T-helper 1 cell treated with Interleukin-12 subunit alpha and Interleukin-12 subunit beta and Interleukin-4 antibody, amounts not matched to agents 30 μg/mL and 1 μg/mL, for 36 hours (primary cell): ENCODE results near the gene DLEU7.

ENCODE experiments used
- H3K27ac Mint-ChIP-seq: one replicate; pipeline ENCODE4 v1.8.0; 2021; ENCODE audit warnings: mild to moderate bottlenecking, mixed read lengths
- H3K27me3 Mint-ChIP-seq: one replicate; pipeline ENCODE4 v1.8.0; 2021; ENCODE audit warnings: low read depth, mixed read lengths
- H3K36me3 Mint-ChIP-seq: one replicate; pipeline ENCODE4 v1.8.0; 2021; ENCODE audit warnings: low read depth, mixed read lengths
- H3K4me1 Mint-ChIP-seq: one replicate; pipeline ENCODE4 v1.8.0; 2021; ENCODE audit warnings: low read depth, mixed read lengths
- H3K4me3 Mint-ChIP-seq: one replicate; pipeline ENCODE4 v1.8.0; 2021; ENCODE audit warnings: mild to moderate bottlenecking, moderate library complexity, mixed read lengths
- H3K9me3 Mint-ChIP-seq: one replicate; pipeline ENCODE4 v1.8.0; 2021; ENCODE audit warnings: mixed read lengths

The DLEU7 gene

DNA sequence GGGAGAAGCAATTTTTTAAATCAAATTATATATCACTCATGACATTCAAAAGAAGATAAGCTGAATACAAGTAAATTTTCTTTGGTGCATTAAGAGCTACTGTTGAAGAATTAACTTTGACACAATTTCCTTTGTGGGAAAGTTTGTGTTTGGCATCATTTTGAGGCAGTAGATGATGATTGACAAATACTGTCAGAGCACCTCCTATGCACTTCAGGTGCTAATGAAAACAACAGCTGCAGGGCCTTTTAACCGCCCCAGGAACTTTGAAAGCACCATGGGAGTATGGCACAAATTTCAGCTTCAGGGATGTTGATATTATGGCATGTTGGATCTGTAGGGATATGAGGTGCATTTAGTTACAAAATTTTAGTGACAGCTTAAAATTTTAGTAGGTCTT is 21.0 kb upstream of the DLEU7 start:
- H3K27ac Mint-ChIP-seq = no peak overlapping the region
- H3K27me3 Mint-ChIP-seq = peaks cover 34% of the 10 kb centered on the region
- peaks cover 3% of the 10 kb centered on the region for H3K4me1 Mint-ChIP-seq
- no peak overlapping the region for H3K4me3 Mint-ChIP-seq
- H3K9me3 Mint-ChIP-seq = peaks cover 23% of the 10 kb centered on the region
- no peaks in the 10 kb centered on the region for H3K36me3 Mint-ChIP-seq

DNA sequence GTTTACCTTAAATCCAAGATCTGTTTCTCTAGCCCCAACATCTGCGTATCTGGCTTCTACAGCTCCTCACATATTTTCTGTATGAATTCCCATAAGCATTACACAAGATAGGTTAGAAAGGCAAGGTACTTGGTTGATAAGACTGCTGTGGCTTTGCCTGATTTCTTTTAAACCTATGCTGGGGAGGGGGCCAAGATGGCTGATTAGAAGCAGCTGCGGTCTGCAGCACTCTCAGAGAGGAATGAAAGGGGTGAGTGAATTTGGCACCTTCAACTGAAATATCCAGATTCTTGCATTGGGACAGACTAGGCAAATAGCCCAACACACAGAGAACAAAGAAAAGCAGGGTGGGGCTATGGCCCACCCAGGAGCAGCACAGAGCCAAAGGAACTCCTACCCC is 12.2 kb upstream of the DLEU7 start:
- Mint-ChIP-seq H3K36me3 (peaks cover 19% of the 10 kb centered on the region), H3K4me1 (no peaks in the 10 kb centered on the region), H3K27ac (no peak overlapping the region), H3K27me3 (peaks cover 46% of the 10 kb centered on the region), H3K4me3 (no peak overlapping the region), H3K9me3 (peaks cover 40% of the 10 kb centered on the region)

DNA sequence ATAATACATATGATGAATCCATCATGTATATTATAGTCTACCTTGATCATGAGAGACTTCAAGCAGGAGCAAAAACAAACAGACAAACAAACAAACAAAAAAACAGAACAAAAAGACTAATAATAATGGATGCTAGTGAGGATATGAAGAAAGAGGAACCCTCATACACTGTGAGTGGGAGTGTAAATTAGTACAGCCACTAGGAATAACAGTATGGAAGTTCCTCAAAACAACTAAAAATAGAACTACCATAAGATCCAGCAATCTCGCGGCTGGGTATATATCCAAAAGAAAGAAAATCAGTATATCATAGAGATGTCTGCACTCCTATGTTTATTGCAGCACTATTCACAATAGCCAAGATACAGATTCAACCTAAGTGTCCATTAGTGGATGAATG is 7.0 kb upstream of the DLEU7 start:
- Mint-ChIP-seq H3K4me3 (no peak overlapping the region), H3K9me3 (no peaks in the 10 kb centered on the region), H3K4me1 (peaks cover 9% of the 10 kb centered on the region), H3K36me3 (peaks cover 1% of the 10 kb centered on the region), H3K27ac (no peak overlapping the region), H3K27me3 (peaks cover 23% of the 10 kb centered on the region)

DNA sequence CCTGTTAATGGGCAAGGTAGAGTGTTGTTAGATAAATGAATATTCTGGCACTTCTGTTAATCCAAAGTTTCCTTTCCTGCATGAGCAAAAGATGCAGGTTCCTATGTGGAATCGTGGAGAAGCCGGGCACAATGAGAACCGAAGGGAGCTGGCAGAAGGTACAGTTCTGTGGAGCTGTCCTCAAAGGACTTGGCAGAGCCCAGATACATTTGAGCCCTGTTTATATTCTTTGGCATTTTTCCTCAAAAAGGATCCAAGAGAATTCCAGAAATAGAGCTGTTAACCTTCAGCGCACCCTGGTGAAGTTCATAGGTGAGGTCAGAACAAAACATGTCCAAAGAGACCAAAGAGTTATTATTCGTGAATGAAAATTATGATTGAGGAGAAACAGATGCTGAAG is 4.0 kb upstream of the DLEU7 start:
- Mint-ChIP-seq H3K4me1 (peaks cover 9% of the 10 kb centered on the region), H3K4me3 (no peak overlapping the region), H3K9me3 (no peaks in the 10 kb centered on the region), H3K36me3 (peaks cover 2% of the 10 kb centered on the region), H3K27ac (no peak overlapping the region), H3K27me3 (peaks cover 17% of the 10 kb centered on the region)

DNA sequence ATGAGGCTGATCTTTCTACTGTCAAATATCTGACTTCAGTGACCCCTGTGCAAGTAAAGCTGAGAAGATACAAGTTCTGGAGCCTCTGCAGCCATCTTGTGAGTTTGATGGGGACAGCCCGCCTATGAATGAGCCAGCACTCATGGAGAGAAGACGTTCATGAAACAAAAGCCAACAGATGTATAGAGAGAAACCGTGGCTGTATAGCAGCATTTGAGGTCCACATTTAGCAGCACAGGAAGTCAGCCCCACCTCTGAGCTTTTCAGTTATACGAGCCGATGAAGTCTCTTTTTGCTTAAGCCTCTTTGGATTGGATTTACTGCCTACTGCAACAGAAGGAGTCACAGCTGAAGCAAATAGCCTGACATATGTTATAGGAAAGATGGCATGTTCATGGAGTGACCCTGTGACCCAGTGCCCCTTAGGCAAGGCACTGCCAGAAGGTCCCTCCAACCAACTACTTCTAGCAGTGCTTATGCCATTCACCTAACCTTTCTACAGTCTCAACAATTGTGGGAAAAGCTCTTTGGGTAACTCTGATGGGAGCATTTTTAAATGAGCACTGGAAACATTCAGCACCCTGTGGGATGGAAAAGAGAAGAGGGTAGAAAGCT is 3.5 kb upstream of the DLEU7 start:
- Mint-ChIP-seq H3K36me3 (peaks cover 3% of the 10 kb centered on the region), H3K27me3 (peaks cover 22% of the 10 kb centered on the region), H3K4me3 (no peak overlapping the region), H3K27ac (no peak overlapping the region), H3K9me3 (no peaks in the 10 kb centered on the region), H3K4me1 (peaks cover 9% of the 10 kb centered on the region)

DNA sequence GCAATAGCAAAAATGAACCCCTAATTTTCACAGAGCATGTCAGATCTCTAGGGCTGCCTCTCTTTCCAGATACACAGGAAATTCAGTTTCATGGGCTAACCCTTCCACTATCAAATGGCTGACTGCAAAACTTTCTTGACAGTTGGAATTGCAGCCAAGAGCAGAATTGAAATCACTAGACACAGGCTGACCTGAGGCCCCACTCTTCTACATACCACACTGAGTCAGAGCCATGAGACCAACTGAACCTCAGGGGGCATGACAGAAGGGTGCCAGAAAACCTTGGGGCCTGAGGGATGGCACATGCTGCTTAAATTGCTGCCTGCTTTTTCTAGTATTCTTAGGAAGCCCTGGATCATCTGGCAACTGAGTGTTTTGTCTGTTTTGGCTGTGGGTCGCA is 1.7 kb upstream of the DLEU7 start:
- peaks cover 9% of the 10 kb centered on the region for H3K4me1 Mint-ChIP-seq
- no peaks in the 10 kb centered on the region for H3K9me3 Mint-ChIP-seq
- H3K36me3 Mint-ChIP-seq = peaks cover 3% of the 10 kb centered on the region
- no peak overlapping the region for H3K27ac Mint-ChIP-seq
- H3K4me3 Mint-ChIP-seq = no peak overlapping the region
- H3K27me3 Mint-ChIP-seq = peaks cover 15% of the 10 kb centered on the region

DNA sequence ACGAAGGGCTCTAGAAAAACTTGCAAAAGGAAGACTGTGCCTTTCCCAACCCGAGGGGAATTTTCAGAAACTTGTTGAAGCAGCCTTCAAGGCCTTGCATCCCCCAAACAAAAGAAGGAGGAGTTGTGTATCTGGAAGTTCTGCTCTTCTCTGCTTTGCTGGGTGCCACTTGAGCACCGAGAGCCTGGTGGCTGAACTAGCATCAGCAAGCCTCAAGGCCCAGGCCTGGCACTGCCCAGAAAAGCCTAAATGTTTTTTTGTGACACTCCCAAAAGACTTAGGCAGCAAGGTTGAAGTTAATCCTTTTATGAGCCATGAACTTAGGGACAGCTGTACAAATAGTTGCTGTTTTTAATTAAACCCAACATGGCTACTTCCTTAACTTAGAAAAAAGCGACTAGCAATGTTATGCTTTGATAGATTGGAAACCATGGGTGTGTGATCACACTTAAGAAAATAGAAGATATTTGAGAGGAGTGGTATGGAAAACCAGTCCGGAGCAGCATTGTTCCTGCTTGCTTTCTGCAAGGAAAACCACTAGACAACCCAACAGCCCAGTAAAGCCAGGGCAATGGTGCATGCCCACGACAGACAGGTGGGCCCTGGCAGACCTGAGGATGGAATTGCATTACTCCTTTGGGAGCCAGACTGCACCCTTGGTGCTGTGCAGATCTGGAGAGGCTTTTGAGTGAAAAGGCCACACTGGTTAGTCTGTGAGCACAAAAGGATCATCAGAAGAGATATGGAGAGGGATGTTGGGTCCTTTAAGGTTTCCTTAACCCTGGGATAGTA is 788 bp upstream of the DLEU7 start:
- Mint-ChIP-seq H3K27me3 (peaks cover 12% of the 10 kb centered on the region), H3K4me3 (no peak overlapping the region), H3K36me3 (peaks cover 3% of the 10 kb centered on the region), H3K4me1 (peaks cover 9% of the 10 kb centered on the region), H3K27ac (no peak overlapping the region), H3K9me3 (no peaks in the 10 kb centered on the region)

DNA sequence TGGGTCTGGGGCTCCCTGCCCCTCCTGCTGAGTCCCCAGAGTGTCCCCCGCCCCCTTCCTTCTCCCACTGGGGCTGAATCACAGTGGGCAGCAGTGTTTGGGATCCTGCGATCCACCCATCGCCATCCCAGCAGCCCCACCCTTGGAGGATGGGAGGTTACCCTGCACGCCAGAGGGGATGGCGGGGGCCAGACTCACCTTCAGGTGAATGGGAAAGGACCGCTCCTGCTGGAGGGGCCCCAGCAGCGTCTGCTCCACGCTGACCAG is 569 bp downstream of the DLEU7 start:
- Mint-ChIP-seq H3K27me3 (peaks cover 10% of the 10 kb centered on the region), H3K4me1 (peaks cover 9% of the 10 kb centered on the region), H3K36me3 (peaks cover 3% of the 10 kb centered on the region), H3K4me3 (no peak overlapping the region), H3K27ac (no peak overlapping the region), H3K9me3 (no peaks in the 10 kb centered on the region)

DNA sequence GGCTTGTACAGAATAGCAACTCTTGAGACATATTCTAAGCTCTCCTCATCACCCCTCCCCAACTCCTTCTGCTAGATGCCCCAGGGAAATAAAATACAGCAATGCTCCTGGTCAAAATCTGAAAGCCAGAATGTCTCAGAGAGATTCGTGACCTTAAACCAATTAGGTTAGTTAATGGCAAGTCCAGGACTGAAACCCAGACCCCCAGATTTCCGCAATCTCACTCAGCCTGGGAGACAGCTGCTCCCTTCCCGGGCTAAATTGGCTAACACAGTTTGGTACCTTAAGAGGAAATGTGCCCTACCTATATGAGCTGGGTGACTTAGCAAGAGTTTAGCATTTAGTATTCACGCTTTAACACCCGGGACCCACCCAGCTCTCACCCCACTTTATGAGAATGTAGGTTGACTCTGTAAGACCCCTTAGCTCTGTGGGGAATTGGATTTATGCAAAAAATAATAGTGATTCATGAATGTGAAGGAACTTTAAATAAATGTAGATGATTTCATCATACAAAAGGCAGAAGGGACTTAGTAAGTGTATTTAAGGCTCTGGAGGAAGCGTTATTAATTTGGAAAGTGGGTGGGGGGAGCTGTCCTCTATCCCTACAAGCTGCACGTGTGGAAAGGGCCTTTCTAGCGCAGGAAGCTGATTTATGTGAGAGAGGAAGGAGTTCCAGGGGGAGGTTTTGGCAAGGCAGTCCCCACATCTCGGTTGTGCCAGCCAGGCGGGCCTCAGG is 1.1 kb downstream of the DLEU7 start:
- H3K27ac Mint-ChIP-seq = no peak overlapping the region
- H3K4me3 Mint-ChIP-seq = no peak overlapping the region
- H3K27me3 Mint-ChIP-seq = peaks cover 14% of the 10 kb centered on the region
- H3K4me1 Mint-ChIP-seq = peaks cover 9% of the 10 kb centered on the region
- H3K36me3 Mint-ChIP-seq = peaks cover 3% of the 10 kb centered on the region
- no peaks in the 10 kb centered on the region for H3K9me3 Mint-ChIP-seq

DNA sequence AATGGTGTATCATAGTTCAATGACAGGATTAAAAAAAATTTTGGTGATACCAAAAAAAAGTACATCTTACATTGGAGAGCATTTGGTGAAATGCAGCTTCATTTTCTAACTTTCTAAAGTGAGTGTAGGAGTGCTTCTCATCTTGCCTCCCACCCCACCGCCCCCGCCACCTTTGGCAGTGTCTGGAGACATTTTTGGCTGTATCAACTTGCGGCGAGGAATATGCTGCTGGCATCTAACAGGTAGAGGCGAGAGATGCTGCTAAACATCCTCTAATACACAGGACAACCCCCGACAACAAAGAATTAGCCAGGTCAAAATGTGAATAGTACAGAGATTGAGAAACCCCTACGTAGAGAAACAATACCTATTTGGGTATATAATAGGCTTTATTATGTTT is 1.7 kb downstream of the DLEU7 start:
- H3K4me1 Mint-ChIP-seq = peaks cover 4% of the 10 kb centered on the region
- H3K9me3 Mint-ChIP-seq = no peaks in the 10 kb centered on the region
- peaks cover 3% of the 10 kb centered on the region for H3K36me3 Mint-ChIP-seq
- no peak overlapping the region for H3K4me3 Mint-ChIP-seq
- peaks cover 14% of the 10 kb centered on the region for H3K27me3 Mint-ChIP-seq
- no peak overlapping the region for H3K27ac Mint-ChIP-seq

DNA sequence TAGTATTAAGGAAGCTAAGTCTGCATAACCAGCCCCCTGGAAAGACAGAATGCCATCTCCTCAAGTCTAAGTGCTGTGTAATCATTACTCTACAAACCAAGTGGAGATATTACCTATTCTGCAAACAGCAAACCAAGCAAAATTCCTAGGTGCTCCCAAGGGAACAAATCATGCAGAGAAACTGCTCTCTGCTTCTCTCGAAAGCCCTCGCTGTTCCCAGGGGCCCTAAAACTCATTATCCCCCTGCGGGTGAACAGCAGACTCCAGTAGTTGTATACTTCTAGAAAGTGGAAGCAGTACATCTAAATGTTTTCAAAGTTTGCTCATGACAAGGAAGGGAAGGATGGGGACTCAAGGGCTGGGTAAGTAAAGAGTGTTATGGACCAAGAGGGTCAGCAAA is 3.2 kb downstream of the DLEU7 start:
- Mint-ChIP-seq H3K9me3 (no peaks in the 10 kb centered on the region), H3K27me3 (peaks cover 14% of the 10 kb centered on the region), H3K4me1 (no peaks in the 10 kb centered on the region), H3K36me3 (peaks cover 3% of the 10 kb centered on the region), H3K4me3 (no peak overlapping the region), H3K27ac (no peak overlapping the region)

DNA sequence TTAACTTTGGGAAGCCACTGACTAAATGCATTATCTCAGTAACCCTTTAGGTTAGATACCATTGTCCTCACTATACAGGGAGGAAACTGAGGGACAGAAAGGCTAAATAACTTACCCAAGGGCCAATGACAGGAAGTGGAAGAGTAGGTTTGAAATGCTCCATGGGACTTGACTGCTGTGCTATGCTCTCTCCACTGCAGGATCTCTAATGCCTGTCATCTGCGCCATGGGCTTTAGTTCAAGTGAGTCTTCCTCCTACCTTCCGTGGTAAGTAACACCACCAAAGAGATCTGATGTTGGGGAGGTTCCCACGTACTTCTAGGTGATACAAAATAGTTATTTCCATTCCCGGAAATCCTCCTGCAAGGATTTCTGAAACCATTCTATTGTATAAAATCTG is 3.7 kb downstream of the DLEU7 start:
- Mint-ChIP-seq H3K4me1 (no peaks in the 10 kb centered on the region), H3K36me3 (peaks cover 3% of the 10 kb centered on the region), H3K4me3 (no peak overlapping the region), H3K27ac (no peak overlapping the region), H3K27me3 (peaks cover 14% of the 10 kb centered on the region), H3K9me3 (no peaks in the 10 kb centered on the region)

DNA sequence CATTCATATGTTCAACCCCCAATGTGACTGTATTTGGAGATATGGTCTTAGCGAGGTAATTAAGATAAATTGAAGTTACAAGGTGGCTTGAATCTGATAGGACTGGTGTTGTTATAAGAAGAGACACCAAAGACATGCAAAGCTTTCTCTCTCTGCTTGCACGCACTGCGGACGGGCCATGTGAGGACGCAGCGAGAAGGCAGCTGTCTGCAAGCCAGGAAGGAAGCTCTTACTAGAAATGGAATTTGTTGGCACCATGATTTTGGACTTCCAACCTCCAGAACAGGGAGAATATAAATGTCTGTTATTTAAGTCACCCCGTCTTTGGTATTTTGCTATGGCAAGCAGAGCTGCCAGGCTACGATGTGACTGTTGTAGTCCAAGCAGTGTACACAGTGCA is 4.8 kb downstream of the DLEU7 start:
- H3K36me3 Mint-ChIP-seq = peaks cover 5% of the 10 kb centered on the region
- no peak overlapping the region for H3K27ac Mint-ChIP-seq
- H3K4me1 Mint-ChIP-seq = no peaks in the 10 kb centered on the region
- no peak overlapping the region for H3K4me3 Mint-ChIP-seq
- H3K27me3 Mint-ChIP-seq = peaks cover 11% of the 10 kb centered on the region
- peaks cover 8% of the 10 kb centered on the region for H3K9me3 Mint-ChIP-seq

DNA sequence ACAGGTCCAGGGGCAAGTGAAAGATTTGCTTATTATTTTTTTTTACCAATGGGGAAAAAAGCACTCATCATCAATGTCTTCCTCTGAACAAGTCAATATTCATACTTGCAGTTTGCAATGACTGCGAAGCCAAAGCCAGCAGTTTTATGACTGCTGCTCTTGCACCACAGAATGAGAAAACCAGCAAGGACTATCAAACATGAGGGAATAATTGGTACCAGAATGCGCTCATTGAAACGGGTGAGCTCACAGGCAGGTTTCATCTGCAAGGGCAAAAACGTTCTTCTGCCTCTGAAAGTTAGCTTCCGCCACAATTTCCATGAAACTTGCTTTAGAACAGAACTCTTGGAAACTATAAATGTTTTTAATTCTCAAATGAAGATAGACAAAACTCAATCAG is 5.5 kb downstream of the DLEU7 start:
- no peak overlapping the region for H3K4me3 Mint-ChIP-seq
- H3K36me3 Mint-ChIP-seq = peaks cover 5% of the 10 kb centered on the region
- no peaks in the 10 kb centered on the region for H3K4me1 Mint-ChIP-seq
- H3K9me3 Mint-ChIP-seq = peaks cover 15% of the 10 kb centered on the region
- H3K27ac Mint-ChIP-seq = no peak overlapping the region
- H3K27me3 Mint-ChIP-seq = peaks cover 13% of the 10 kb centered on the region

DNA sequence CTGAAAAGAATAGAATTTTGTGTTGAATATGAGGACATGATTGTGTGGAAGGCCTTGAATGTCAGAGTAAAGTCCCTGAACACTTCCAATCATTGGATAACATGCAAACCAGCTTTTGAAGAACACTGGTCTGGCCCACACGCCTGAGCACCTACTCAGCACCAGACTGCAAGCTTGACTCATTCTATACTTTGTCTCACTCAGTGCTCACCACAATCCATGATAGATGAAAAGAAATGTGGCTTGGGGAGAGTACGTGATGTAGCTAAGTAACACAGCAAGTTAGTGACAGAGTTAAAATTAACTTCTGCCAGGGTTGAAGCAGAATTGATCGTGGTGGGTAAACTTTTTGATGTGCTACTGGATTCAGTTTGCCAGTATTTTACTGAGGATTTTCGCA is 12.0 kb downstream of the DLEU7 start:
- Mint-ChIP-seq H3K27me3 (peaks cover 8% of the 10 kb centered on the region), H3K4me1 (peaks cover 7% of the 10 kb centered on the region), H3K27ac (no peak overlapping the region), H3K9me3 (peaks cover 22% of the 10 kb centered on the region), H3K4me3 (no peak overlapping the region), H3K36me3 (peaks cover 4% of the 10 kb centered on the region)
